GM21825 (cell line): Measurements from ENCODE around the gene FLOT1.
"Not testable (repeated sequence)": the region's sequence is repeated elsewhere in the genome, so short reads cannot be mapped to it uniquely, and the experiment has no call there.

ENCODE experiments used
- ATAC-seq: cut with Tn5 transposase; IDR thresholded peaks from one replicate; pipeline ENCODE4 v1.9.1; 2021; ENCODE audit warnings: mild to moderate bottlenecking, moderate library complexity; ENCODE audit not compliant: unreplicated experiment

The FLOT1 gene

DNA sequence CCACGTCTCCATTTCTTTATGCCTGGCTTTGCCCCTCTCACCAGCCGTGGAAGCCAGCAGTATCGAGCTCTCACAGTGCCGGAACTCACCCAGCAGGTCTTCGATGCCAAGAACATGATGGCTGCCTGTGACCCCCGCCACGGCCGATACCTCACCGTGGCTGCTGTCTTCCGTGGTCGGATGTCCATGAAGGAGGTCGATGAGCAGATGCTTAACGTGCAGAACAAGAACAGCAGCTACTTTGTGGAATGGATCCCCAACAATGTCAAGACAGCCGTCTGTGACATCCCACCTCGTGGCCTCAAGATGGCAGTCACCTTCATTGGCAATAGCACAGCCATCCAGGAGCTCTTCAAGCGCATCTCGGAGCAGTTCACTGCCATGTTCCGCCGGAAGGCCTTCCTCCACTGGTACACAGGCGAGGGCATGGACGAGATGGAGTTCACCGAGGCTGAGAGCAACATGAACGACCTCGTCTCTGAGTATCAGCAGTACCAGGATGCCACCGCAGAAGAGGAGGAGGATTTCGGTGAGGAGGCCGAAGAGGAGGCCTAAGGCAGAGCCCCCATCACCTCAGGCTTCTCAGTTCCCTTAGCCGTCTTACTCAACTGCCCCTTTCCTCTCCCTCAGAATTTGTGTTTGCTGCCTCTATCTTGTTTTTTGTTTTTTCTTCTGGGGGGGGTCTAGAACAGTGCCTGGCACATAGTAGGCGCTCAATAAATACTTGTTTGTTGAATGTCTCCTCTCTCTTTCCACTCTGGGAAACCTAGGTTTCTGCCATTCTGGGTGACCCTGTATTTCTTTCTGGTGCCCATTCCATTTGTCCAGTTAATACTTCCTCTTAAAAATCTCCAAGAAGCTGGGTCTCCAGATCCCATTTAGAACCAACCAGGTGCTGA lies 18.4 kb downstream of the FLOT1 start:
- ATAC-seq: not testable (repeated sequence)

- ATAC-seq: not testable (repeated sequence)
Measured at GRCh38 chr6:30723159-30723842, 19.2 kb downstream of the FLOT1 start.

GRCh38 chr6:30722280-30723112 lies 20.0 kb downstream of the FLOT1 start:
- ATAC-seq: no peak

DNA sequence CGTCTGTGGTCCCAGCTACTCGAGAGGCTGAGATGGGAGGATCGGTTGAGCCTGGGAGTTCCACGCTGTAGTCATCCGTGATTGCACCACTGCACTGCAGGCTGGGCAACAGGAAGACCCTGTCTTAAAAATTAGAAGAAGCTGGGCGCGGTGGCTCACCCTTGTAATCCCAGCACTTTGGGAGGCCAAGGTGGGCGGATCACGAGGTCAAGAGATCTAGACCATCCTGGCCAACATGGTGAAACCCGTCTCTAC lies 20.5 kb downstream of the FLOT1 start:
- not testable (repeated sequence) for ATAC-seq

DNA sequence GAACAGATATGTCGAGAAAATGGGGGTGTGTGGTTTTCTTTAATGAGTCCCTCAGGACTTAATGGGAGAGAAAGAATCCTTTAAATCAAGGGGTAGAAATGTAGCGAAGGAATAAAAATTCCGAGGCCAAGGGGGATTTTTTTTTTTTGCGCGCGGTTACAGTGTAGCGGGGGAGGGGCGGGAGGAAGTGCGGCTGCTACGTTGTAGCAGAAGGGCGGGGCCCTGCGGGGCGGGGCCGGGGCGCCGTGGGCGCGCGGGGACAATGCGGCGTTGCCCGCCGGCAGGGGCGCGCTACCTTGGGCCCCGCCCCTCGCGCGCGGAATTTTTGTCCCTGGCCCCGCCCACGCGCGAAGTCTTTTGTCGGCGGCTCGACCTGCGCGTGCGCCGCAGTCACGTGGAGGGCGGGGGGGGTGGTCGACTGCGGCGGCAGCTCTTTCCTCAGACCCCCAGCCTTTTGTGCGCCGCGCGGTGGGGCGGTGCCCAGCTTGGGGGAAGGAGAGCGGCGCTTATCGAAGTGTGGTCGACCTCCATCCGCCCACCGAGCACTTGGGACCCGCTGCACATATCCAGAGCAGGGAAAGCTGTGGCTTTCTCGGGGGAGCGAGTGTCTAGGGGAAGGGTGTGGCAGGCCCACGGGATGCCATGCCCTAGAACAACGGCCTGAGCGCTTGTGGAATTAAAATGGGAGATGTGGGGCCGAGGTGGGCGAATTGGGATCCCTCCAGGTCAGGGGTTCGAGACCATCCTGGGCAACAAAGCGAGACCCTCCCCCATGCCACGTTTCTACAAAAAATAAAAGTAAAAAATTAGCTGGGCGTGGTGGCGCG lies 21.1 kb downstream of the FLOT1 start:
- peak; percentile 34 for ATAC-seq

GRCh38 chr6:30720738-30721197 lies 21.7 kb downstream of the FLOT1 start:
- ATAC-seq: no peak

- peak; percentile 38 for ATAC-seq
Measured at GRCh38 chr6:30719791-30720737, 22.4 kb downstream of the FLOT1 start, which contains the start of gene TUBB. TSS of gene TUBB (plus strand) at chr6:30720352. CDS start at chr6:30720507, 155 bp downstream.

DNA sequence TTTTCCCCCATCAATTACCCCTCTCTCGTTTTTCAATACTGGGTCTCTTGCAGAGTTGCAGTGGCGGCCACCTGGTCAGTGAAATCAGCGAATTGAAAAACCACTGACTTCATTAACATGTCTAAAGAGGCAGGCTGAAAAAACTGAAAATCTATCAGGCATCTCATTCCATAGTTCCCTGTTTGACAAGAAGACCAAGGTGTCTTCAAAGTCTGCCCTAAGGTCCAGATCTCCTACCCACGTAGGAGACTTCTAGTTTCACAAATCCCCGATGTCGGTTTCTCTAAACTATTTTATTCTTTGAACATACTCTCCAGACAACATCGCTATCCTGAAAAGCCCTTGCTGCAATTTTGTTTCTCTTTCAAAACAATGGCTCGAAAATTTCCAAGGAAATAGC lies 23.1 kb downstream of the FLOT1 start:
- no peak for ATAC-seq

- ATAC-seq: not testable (repeated sequence)
Measured at GRCh38 chr6:30717845-30718720, 24.4 kb downstream of the FLOT1 start.

GRCh38 chr6:30717129-30717844 lies 25.2 kb downstream of the FLOT1 start, which contains the start of gene MDC1:
TSS of gene MDC1 (minus strand) at chr6:30717281. CDS start at chr6:30715175, 2,106 bp downstream.
- ATAC-seq: peak; percentile 56

- ATAC-seq: no peak
Measured at GRCh38 chr6:30716879-30717128, 25.7 kb downstream of the FLOT1 start.

GRCh38 chr6:30714263-30714662 lies 28.2 kb downstream of the FLOT1 start:
- no peak for ATAC-seq

GRCh38 chr6:30712441-30712945 lies 30.0 kb downstream of the FLOT1 start:
- no peak for ATAC-seq

DNA sequence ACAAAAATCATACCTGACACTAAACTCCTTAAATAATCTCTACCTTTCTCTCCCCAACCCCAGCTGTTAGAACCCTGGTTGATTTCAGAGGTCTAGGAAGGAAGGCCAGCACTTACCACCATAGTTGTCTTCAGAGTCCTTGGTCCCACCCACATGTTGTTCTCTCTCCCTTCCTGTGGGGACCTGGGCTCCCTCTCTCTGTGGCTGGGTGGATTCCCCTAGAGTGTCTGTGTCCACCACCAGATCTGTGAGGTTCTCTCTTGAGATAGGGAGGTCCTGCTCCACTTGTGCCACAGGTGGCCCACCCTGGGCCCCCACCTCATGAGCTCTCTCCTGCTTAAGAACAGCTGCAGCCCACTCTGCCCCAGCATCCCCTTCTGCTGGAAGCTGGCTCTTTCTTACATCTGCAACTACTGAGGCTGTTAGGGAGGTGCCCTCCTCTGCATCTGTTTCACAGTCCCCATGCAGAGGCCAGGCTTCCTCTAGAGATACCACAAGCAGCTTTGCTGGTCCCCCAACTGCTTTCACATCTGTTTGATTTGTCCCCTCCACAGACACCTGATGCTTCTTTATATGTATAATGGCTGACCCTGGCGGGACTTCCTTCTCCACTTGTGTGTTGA lies 30.6 kb downstream of the FLOT1 start:
- no peak for ATAC-seq

GRCh38 chr6:30709101-30709868 lies 33.2 kb downstream of the FLOT1 start:
- ATAC-seq: no peak

DNA sequence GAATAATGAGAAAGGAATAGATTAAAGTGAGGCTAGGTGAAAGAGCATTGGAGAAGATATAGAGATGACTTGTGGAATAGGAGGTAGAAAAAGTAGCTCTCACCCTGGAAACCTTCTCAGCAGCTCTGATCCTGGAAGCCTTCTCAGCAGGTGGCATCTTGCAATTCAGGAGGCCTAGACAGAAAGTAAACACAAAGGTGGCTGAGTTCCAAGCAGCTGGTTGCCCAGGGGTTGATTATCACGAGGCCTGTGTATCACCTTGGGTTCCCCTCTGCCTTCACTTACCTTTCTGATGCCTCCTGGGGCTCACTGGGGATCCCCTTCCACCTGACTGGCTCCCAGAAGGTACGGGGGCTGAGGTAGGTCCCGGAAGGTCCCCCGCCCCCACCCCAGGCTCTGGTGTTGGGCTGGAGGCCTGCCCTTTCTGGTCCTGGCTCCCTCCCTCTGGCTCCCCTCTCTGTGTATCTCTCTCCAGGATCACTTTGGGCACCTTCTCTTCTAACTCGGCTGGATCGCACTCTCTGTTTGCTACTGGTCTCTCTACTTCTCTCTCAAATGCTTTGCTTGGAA lies 35.1 kb downstream of the FLOT1 start:
- no peak for ATAC-seq
